ELF-1 (cell line): ENCODE measurements around the gene CDH4.
"Not testable (repeated sequence)": the region's sequence is repeated elsewhere in the genome, so short reads cannot be mapped to it uniquely, and the experiment has no call there.

Experiments
- DNase-seq: peaks from one replicate; pipeline ENCODE4 v3.0.0-alpha.2; 2016; ENCODE audit warnings: low read depth, low spot score

The CDH4 gene

DNA sequence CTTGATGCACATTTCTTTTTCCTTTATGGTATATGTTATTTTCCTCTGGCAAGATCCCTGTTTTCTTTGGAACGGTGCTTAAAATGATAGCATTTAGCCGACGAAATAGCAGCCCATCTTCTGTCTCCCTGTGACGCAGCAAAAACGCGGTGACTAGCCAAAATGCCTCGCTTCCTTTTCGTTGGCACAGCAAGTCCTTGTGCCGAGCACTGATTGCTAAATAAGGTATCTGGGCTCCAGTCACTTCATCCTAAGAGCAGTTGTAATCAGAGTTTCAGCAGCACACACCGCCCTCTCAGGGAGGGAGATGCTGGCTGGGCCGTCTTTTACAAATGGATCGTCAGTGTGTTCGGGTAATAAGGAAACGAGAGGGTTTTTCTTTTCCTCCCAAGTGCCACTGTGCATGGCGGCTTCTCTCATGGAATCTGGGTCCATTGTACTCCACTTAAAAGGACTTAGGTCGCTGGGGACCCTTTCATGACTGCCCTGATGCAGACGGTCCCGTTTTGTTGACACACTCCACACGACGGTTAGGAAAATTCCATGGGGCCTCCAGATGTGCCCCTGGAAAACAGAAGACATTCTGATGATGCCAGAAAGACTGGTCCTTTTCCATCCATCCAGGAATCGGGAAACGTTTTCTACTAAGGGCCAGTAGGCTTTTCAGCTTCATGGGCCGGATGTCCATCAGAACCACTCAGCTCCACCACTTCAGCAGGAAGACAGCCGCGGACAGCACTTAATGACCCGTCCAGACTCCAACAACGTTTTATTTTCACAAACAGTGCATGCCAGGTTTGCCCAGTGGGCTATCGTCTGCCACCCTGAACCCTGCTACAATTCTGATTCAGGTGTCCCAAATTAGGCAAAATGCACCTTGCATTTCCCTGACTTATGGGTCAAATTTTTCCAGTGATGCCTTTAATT is 185.5 kb downstream of the CDH4 start:
- DNase-seq, result peak; percentile 65

DNA sequence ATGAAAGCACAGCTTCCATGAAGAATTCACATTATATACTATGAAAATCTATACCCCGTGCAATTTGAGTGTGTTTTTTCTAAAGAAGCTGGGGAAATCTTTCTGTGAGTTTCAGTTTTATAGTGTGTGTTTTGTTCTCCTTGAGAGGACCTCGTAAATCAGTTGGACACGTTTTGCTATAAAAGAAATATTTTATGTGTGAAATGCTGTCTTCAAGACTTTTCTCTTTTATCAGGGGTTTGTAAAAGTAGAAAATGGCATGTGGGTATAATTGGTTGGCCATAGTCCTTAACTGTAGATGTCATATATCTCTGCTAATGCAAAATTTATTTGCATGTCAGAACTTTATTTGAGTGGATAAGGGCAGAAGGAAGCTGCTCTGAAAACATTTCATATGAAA is 186.2 kb downstream of the CDH4 start:
- no peak for DNase-seq

DNA sequence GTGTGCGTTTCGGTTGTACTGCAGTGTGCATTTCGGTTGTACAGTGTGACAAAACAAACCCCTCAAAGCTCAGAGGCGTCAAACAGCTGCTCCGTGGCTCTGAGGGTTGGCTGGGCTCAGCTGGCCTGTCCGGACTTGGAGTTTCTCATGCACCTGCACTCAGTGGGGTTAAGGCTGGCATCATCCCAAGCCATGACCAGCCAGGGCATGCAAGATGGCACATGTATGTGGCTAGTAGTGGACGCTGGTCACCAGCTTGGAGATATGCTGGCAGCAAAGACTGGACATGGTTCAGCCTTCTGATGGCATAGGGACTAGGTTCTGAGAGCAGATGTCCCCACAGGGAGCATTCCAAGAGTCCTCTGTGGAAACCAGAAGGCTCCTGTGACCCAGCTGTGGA is 187.2 kb downstream of the CDH4 start:
- no peak for DNase-seq

DNA sequence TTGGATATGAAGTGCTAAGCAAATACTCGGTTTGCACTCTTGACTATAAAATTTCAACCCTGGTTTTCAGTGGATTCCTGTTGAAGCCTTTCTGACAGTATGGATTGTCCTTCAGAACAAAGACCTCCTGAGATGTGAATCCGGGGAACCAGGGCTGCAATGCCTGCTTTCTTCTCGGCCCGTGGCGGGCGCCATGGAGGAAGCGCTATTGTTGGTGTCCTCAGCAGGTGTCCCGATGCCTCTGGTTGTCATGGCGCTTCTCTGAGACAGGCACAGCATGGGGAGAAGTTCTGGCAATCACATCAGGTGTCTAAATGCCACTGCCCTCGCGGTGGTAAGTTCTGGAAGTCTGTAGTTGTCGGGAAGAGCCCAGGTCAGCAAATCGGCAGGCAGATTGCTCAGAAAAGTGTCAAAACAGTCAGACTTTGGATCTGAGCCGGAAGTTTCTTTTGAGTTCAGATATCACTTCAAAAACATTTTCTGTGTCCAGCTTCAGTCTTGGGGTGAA is 188.5 kb downstream of the CDH4 start:
- no peak for DNase-seq

DNA sequence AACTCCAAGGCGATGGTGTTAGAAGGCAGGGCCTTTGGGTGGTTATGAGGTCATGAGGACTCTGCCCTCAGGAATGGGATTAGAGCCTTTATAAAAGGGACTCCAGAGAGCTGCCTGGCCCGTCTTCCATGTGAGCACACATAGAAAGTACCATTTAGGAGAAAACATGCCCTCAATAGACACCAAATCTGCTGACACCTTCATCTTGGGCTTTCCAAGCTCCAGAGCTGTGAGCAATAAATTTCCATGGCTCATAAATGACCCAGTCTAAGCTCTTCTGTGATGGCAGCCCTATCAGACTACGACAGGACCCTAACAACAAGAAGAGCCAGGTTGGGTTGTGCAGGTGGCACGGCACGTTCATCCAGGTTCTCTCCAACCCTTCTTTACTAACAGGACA is 189.5 kb downstream of the CDH4 start:
- no peak for DNase-seq

DNA sequence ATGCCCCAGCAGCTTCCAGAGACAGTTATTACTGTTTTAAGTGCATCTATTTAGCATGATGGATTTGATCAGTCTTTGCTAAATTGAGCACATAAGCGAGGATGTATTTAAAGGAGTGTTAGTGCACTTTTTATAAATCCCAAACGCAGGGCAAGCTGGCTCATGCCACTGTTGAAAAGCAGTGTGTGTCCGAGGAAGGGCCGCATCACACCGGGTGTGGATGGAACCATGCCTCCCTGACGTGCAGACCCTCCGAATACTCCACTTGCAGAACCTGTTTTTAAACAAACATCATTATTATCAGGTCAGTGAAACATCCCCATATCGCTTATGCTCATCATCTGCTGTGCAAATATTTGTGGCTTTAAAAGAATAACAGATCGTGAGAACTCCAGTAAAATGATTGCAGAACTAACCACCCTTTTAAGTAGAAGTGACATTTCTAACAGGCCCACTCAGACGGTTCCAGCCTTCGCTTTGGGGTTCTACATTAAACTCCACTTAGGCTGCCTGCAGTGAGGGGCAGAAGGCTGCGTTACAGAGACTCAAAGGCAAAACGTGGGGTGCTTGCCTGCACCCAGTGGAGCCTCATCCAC is 190.1 kb downstream of the CDH4 start:
- DNase-seq, result no peak

DNA sequence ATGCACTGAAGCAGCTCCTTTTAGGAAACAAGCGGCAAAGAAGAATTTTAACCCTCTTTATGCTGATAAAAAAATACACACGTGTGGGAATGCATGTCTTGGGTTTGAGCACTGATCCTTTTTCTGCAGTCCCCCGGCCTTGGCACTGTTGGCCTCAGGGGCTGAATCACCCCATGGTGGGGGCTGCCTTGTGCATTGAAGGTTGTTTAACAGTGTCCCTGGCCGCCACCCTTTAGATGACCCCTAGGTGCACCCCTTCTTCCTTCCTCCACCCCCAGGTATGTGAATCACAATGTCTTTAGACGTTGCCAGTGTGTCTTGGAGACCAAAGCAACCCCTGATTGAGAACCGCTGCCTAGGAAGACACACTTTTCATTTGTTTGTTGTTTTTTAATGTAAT is 190.7 kb downstream of the CDH4 start:
- no peak for DNase-seq

DNA sequence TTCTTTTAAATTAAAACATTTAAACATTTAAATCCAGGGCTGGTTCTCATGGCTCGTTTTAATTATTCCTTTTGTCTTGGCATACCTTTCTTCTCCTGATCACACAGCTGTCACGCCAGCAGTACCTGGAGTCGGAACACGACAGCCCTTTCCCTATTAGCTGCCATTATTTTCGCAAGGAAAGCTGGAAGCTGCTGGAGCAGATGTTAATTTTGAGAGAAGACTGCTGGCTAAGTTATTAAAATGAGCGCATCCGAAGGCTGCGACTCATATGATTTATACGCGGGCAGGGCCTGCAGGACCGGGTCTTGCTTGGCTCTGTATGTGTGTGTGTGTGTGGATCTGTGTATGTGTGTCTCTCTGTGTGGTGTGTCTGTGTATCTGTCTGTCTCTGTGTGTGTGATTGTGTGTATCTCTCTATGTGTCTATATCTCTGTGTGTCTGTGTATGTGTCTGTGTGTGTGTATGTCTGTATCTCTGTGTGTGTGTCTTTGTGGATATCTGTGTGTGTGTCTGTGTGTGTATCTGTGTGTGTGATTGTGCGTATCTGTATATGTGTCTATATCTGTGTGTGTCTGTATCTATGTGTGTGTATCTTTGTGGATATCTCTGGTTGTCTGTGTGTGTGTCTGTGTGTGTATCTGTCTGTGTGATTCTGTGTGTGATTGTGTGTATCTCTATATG is 191.5 kb downstream of the CDH4 start:
- DNase-seq, result no peak

DNA sequence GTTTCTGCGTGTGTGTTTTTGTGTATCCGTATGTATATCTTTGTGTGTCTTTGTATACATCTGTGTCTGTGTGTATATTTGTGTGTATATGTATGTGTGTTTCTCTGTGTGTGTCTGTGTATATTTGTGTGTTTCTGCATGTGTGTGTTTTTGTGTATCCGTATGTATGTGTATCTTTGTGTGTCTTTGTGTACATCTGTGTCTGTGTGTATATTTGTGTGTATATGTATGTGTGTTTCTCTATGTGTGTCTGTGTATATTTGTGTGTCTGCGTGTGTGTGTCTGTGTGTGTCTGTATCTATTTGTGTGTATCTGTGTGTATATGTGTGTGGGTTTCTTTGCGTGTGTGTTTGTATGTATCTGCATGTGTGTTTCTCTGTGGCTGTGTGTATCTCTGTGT is 192.6 kb downstream of the CDH4 start:
- DNase-seq, result no peak

DNA sequence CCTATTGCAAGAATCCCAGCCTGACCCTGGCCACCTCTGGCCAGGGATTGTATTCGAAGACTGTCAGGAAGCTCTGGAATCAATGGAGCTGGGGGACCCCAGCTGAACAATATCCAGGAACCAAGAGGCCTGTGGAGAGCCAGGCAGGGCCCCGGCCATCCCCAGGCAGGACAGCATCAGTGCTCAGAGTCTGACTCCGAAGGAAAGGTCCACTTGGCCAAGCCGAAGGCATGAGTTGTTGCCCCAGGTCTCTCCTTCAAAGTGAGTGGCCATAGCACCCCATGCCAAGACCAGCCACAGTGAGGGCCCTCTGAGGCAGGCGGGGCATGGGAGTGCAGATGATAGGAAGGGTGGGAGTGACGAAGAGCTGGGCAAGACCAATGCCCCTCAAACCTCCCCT is 193.1 kb downstream of the CDH4 start:
- no peak for DNase-seq

DNA sequence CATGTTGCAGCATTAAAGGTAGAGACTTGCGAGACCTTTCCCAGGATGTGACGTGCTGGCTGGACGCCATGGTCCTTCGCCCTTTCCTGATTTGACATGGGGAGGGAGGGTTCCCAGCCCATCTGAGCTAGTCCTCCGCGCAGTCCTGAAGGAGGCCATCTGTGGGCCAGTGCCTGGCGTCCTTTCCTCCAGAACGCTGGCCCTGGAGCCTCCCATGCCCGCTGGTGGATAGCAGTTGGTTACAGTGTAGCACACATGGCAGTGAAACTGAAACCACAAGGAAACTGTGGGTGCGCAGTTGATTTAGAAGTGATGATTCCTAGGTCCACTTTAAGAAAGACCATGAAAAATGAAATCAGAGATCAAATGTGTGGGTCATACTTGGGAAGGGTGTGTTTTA is 193.7 kb downstream of the CDH4 start:
- no peak for DNase-seq

DNA sequence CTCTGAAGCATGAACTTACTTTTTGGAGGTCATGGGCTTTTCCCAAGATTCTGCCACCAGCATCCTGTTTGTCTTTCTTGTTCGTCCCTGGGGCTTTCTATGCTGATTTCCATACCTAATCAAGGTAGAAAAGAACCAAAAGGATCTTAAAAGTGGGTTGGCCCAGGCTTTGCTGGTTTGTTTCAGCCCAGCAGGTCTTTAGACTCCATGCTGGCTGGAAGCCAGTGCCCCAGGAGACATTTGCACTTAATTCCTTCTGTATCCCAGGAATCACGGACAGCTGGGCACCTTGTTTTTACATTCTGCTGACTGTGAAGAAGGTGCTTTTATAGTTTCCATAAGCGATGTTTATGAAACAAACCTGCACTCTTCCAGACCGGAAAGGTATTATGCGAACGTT is 195.9 kb downstream of the CDH4 start:
- peak; percentile 56 for DNase-seq

DNA sequence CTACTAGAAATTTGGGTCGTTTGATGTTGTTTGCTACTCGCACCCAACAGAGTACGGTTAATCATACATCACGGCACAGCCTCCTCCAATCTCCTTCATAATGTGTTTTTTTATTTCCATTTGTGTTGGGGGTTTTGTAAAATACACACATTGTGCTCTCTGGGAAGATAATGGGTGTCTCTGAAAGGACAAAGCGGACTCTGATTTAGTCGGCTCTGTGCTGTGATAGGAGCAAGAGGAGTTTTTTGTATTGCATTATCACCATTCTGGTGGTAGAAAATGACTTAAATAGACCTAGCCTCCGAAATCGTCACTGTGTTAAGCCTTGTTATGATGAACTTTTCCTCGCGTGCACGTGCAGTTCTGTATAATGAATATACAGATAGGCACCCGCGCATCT is 196.3 kb downstream of the CDH4 start:
- DNase-seq, result no peak

DNA sequence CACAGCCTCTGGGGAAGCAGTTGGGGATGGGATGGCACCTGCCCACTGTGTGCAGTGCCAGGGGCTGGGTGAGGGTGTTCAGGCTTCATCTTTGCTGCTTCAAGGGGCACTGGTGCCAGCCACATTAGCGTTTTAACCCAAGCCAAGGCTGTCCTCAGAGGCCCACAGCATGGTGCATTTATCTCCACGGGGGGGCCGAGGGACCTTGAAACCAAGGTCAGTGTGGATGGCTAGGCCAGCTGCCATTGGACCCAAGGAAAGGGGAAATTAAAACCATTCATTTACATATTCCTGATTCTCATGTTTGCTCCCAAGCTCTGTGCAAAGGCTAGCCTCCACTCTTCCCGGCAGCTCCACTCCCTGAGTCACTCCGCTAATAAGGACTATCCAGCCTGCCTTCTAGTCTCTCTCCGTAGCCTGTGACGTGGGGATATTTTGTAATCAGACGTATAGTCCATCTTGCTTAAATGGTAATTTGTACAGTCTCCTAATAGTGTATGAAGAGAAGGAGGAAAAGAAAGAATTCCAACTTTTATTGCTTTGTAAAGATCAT is 197.1 kb downstream of the CDH4 start:
- no peak for DNase-seq

DNA sequence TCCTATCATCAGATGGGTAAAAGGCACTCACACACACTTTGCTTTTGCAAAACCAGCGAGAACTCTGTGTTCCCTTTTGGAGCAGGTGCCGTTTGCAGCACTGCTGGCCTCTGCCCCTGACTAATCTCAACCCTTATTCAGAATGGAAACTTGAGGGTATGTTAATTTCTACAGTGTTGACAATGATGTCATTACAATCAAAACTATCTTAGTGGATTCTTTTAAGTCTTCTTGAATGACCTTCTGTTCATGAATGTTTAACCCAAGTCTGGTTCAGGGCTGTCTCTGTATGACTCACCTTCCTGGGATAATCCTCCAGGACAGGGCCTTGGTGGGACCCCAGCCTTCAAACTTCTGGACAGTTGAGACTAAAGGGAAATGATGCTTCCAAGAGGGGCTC is 197.9 kb downstream of the CDH4 start:
- DNase-seq, result no peak

DNA sequence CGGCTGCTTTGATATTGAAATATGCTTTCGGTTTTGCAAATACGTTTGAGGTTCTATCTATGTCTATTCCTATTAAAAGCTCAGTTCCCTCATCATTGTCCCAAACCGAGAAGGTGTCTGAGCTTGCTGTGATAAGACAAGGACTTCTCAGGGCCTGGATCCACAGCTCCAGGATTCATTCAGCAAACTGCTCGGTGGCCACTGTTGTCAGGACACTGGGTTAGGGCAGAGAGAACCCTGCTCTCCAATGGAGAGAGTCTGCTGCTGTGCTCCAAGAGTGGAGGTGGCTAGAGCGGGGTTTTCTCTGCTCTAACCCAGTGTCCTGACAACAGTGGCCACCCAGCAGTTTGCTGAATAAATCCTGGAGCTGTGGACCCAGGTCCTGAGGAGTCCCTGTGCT is 198.5 kb downstream of the CDH4 start:
- no peak for DNase-seq

DNA sequence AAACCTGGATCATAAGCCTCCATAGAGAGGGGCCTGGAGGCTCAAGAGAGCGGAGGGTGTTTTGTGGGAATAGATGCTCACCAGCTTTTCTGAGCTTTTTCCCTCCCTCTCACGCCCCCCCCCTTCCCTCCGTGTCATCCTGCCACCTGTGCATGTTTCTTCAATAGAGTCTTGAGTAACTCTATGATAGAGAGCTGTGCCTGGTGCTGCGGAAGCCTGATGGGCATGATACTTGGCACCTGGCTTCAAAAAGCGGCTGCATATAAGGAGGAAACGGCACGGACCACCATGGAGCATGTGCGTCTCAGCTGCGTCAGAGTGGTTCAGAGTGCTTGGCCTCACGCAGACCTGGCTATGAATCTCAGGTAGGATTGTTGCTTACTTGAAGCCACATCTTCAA is 198.9 kb downstream of the CDH4 start:
- DNase-seq, result no peak

DNA sequence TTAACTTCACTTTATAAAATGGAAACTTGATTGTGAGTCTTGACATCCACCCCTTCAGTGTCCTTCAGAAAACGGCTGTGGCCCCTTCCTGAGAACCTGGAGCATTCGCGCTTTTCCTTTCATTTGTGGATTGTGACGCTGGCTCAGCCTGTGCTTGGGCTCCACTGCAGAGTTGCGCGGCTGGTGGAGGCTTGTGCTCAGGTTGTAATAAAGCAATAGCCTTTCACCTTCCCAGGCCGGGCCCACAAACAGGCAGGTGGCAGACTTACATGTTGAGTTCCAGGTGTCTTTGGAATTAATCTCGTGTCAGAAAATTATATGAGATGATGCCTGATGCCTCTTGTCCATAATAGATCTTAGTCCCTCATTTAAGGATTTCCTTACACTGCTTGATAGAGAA is 199.9 kb downstream of the CDH4 start:
- no peak for DNase-seq

DNA sequence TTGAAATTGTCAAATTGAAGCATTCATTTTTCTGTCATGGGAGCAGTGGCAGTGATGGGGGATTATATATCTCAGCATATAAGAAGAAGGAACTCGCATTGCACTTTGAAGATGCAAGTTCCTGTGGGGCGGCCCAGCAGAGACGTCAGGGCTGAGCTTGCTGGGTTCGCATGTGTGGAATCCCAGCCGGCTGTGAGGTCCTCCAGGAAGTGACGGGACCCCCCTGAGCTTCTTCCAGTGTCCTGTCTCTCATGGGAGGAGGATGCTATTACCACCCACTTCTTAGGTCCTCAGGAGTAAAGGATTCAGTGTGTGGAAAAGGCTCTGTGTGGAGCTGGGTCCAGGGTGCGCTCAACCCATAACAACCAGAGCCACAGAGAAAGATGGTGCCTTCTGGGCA is 201.2 kb downstream of the CDH4 start:
- no peak for DNase-seq

DNA sequence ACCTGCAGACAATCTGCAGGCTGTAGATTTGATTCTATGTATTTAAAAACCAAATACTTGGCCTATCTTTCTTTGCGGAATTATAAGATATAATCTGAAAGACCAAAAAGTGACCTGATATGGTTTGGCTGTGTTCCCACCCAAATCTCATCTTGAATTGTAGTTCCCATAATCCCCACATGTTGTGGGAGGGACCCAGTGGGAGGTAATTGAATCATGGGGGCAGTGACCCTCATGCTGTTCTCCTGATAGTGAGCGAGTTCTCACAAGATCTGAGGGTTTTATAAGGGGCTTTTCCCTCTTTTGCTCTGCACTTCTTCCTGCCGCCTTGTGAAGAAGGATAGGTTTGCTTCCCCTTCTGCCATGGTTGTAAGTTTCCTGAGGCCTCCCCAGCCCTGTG is 201.6 kb downstream of the CDH4 start:
- not testable (repeated sequence) for DNase-seq

DNA sequence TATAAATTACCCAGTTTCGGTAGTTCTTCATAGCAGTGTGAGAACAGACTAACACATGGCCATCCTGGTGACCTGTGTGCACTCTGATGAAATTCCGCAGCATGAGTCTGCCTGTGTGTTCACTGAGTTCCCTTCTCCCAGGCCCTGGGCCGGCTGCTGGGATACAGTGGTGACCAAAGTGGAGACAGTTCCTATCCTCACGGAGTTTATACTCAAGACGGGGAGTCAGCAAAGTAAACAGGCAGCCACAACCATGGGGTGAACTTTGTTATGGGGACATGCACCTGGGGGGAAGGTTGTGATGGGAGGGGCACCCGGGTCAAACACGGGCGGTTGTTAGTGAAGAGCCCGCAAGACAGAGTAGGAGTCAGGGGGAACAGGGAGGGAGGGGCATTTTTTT is 202.0 kb downstream of the CDH4 start:
- no peak for DNase-seq

DNA sequence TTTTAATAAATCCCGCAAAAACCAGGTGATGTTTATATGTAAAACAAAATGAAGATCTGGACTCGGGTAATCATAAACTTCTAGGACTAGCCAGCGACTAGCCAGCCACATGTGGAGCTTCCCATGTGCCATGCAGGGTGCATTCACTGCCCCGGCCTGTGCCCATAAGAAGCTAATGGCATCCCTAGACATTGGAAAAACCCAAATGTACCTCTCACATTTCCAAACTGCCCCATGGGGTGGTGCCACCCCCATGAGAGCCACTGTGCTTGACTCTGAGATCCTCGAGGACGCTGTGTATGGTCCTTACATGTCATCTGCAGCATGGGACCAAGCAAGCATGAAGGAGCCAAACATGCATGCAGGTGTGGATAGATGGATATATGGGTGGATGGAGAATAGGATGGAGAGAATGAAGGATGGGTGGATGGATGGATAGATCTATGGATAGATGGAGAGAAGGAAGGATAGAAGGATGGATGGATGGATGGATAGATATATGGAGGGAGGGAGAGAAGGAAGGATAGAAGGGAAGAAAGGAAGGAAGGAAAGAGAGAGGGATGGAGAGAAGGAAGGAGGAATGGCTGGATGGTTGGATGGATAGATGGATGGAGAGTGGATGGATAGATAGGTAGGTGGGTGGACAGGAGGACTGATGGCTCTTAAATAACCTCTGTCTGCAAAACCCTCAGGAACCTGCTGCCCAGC is 203.6 kb downstream of the CDH4 start:
- no peak for DNase-seq
